GM18502 (cell line): ENCODE measurements around the gene CAMK1.

Source experiments
- ATAC-seq: cut with Tn5 transposase; IDR thresholded peaks from one replicate; pipeline ENCODE4 v1.9.1; 2021; ENCODE audit warnings: mild to moderate bottlenecking; ENCODE audit not compliant: unreplicated experiment, poor library complexity

Gene CAMK1

DNA sequence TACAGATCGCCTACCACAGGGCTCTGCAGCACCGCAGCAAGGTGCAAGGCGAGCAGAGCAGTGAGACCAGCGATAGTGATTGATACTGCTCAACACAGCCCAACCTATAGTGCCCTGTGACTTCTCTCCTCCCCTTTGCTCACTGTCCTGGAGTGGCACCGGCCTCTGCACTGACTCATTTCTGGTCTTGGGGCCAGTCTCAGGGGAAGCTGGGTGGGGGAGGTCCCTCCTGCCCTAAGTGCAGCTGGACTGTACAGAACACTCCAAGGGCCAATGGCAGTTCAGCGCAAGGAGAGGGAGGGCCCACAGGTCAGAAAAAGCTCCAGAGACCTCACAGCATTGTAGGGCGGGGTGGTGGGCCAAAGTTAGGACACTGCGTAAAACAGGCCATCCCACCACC, 22.5 kb downstream of the CAMK1 start:
- ATAC-seq: no peak

DNA sequence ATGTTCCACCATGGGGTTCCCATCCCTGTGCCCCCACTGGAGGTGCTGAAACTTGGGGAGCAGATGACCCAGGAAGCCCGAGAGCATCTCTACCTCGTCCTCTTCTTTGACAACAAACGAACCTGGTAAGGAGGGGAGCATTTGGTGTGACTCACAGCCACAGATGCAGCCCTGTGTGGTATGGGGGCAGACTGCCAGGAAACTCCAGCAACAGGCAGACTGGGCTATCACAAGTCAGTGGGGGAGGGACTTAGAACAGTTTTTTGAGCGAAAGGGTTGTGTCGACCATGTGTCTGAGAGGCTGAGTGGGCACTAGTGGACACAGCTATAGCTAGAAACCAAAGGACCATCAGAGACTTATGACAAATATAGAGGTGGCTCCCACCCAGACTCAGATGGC, 23.4 kb downstream of the CAMK1 start:
- ATAC-seq: no peak

DNA sequence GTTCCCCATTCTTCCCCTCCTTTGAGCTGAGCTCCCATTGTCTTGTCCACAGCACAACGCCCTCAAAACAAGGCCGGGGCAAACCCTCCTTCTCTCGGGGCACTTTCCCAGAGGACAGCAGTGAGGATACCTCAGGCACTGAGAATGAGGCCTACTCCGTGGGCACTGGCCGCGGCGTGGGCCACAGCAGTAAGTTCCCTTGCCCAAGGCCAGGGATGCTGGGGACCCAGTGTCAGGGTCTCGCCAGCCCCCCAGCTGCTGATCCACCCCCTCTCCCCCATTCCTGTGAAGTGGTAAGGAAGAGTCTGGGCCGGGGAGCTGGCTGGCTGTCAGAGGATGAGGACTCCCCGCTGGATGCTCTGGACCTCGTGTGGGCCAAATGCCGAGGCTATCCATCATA, 24.2 kb downstream of the CAMK1 start:
- no peak for ATAC-seq

DNA sequence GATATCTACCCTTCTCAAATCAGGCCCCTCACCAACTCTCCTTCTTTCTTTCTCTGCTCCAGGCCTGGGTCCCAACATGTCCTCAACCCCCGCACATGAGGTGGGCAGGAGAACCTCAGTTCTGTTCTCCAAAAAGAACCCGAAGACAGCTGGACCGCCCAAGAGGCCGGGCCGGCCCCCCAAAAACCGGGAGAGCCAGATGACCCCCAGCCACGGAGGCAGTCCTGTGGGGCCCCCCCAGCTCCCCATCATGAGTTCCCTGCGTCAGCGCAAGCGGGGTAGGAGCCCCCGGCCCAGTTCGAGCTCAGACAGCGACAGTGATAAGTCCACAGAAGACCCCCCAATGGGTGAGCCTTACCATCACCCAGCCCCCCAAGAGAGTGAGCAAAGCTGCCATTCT, 25.6 kb downstream of the CAMK1 start:
- ATAC-seq: no peak

DNA sequence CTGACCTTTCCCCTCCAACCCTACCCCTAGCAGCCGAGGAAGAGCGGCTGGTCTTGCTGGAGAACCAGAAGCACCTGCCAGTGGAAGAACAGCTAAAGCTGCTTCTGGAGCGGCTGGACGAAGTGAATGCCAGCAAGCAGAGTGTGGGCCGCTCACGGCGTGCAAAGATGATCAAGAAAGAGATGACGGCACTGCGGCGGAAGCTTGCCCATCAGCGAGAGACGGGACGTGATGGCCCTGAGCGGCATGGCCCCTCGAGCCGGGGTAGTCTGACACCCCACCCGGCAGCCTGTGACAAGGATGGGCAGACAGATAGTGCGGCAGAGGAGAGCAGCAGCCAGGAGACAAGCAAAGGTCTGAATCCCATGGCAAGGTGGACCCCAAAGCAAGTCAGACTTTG, 26.2 kb downstream of the CAMK1 start:
- no peak for ATAC-seq

DNA sequence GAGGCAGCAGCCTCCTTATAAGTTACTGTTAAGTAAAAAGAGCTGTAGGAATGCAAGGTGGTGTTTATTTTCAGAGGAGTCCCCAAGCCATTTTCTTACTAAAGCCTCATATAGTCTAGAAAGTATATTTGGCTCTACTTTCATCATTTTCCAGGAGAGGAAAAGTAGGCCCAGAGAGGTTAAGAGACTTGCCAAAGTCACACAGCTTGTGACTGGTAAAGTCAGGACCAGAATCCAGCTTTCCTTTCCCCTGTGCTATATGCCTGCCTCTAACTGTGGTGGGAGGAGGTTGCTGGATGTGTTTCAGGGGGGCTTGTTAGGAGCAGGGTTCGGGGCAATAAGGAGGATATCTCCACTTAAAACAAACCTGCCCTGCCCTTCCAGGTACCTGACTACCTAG, 27.2 kb downstream of the CAMK1 start:
- no peak for ATAC-seq

DNA sequence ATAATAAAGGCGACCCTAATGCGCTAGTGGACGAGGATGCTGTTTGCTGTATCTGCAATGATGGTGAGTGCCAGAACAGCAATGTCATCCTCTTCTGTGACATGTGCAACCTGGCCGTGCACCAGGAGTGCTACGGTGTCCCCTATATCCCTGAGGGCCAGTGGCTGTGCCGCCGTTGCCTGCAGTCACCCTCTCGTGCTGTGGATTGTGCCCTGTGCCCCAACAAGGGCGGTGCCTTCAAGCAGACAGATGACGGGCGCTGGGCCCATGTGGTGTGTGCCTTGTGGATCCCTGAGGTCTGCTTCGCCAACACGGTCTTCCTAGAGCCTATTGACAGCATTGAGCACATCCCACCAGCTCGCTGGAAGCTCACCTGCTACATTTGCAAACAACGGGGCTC, 30.6 kb downstream of the CAMK1 start:
- no peak for ATAC-seq

DNA sequence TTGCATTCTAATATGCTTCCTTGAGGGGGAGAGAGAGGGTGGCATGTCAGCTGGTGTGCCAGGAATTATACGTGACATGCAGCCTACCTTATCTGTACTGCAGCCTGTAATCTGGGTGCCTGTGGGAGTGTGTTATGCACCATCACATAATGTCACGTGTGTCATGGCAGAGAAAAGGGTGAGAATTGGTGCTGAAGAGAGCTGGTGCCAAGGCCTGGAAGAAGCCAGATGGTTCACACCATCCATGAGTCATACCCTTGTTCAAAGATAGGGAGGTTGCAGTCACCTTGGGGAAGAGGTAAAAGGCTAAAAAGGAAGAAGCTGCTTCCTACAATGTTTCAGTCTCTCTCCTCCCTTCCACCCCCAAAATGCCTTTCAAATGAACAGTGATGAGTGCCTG, 32.9 kb downstream of the CAMK1 start:
- ATAC-seq: no peak

DNA sequence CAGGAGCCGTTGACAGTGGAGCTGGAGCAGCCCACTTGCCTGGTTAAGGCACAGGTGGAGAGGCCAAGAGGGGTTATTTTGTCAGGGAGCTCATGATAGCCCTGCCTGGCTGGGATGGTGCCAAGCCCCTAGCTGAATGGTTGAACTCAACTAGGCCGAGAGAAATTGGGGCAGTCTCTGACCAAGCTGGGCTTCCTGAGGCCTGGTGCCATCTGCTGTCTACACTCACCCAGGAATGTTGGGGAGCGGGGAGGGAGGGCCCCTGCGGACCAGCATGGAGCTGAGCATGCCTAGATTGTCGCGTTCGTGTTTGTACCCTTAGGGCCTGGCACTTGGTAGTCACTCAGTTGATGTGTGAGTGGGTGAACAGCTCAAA, 37.0 kb downstream of the CAMK1 start:
- ATAC-seq: no peak

DNA sequence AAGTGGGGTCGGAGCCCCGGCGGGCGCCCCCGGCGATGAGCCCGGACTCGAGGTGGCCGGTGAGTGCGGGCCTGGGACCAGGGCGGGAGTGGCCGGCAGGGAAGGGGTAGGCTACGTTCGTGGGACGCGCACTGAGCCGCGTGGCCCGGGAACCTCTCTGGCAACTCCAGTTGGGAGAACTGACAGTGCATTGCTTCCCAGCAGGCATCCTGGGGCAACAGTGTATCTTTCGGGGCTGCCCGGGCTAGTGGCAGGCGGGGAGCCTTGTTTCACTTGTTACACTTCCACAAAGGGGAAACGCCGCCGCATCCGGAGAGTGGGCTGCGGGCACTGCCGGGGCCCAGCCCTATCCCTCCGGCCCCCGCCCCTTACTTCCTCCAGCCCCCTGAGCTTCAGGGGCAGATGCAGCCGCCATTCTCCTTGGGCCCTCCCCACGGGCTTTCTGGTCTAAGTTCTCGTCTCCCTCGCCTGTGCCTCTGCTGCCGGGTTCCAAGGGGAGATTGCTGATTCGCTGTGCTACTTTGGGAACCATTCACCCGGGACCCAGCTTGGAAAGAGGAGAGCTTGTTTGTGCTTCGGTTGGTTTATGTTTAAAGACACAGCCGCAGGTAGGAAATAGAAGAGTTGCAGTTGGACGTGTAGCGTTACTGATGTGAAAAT, 37.5 kb downstream of the CAMK1 start:
- ATAC-seq: peak; percentile 14

DNA sequence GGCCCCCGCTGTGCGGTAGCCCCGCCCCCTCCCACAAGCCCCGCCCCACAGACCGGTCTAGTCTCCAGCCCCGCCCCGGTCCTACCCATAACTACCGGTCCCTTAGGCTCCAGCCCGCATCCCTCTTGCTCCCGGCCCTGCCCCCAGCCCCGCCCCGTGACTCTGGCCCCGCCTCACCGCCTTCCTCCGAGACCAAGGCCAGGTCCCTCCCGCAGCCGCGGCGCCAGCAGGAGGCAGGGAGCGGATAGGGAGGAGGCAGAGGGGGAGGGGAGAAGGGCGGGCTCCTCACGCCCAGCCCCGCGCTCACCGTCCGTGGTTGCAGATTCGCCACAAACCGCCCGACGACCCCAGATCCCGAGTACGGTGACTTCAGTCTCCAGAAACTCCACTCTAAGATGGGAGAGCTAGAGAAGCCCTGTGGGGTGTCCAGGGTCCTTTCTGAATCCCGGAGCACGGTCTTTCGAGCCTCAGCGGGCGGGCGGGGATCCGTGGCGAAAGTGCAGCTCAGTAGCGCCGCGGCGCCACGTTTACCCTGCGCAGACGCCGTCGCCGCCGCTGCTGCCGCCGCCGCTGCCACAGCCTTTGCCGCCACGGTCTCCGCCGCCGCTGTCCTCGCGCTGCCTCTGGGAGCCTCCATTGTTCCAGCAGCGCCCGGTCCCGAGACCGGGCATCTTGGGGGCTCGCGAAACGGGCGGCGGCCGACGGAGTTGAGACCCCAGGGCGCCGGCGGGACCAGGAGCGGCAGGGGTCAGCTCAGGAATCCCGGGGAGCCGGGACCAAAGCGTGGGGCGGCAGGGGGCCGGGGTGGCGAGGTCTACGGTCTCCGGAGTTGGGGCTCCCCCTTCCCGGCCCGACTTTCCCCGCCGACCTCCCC, 38.3 kb downstream of the CAMK1 start, which contains the start of gene BRPF1:
BRPF1 (plus strand) TSS at position 530 of the 874 bp plus-strand sequence. CDS start 2,406 bp downstream, outside the sequence.
- ATAC-seq: peak; percentile 91

DNA sequence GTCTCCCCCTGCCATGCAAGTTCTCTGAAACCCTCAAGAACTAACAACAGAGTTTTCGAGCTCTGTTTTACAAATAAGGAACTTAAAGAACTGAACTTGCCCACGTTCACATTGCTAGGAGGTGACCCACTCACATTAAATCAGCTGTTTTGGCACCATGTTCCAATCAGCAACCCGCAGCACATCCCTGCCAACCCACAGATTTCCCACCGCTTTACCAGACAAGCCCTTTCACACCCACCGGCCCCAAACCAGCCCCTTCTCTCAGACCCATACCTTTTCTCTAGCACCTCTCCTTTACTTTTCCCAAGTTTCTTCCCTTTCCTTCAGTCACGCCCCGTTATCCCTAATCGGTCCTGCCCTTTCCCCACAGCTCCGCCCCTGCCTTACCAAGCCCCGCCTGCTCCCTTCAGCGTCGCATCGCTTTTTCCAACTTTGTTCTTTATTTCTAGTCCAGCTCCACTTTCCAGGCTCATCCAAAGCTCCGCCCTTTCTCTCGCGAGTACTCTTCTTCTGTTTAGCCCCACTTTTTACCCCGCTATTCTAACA, 39.0 kb downstream of the CAMK1 start:
- ATAC-seq: peak; percentile 47

DNA sequence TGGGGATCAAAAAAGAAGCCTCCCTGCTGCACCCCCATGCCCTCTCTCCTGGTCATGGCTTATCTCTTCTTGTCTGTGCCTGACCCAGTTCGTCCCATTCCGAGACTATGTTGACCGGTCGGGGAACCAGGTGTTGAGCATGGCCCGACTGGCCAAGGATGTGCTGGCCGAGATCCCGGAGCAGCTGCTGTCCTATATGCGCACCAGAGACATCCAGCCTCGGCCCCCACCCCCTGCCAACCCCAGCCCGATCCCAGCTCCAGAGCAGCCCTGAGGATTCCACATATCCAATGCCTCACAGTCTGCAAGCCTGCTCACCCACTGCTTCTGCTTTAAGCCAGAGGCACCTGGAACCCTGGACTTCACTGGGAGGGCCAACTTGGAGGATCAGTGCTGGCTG, 40.3 kb downstream of the CAMK1 start:
- ATAC-seq: no peak

DNA sequence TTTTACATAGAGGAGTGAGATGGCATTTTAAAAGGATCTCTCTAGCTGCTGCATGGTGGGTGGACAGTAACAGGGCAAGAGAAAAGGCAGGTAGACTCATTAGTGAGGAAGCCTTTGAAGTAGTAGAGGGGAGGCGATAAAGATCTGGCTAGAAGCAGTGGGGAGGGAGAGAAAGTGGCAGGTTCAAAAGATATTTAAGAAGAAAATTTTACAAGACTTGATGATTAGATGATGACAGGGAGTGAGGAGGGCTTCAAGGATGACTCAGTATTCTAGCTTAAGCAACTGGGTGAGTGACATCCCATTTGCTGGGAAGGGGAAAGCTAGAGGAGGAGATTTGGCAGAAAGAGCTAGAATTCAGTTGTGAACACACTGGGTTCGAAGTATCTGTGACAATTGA, 42.0 kb downstream of the CAMK1 start:
- ATAC-seq: no peak

DNA sequence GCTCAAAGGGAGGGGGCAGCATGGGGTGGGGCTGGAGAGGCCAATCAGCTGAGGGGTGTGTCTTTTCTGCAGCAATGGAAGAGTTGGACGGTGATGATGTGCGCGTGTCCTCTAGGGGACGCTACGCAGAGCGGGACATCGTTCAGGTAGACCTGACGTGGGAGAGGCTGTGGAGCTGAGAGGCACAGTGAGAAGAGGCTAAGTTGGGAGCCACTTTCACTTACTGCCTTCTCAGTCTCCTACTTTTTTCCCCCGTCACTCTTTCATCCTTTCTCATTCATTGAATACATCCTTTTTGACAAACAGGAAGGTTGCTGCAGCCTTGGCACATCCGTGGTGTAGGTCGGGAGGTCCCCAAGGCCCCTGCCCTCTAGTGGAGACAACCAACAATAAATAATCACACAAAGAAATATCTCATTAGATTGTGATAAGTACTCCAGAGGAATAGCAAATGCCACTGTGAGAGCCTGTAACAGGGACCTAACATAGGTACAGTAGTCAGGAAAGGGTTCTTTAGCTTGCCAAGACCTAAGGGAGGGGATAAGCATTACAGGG, 42.6 kb downstream of the CAMK1 start:
- ATAC-seq: no peak

DNA sequence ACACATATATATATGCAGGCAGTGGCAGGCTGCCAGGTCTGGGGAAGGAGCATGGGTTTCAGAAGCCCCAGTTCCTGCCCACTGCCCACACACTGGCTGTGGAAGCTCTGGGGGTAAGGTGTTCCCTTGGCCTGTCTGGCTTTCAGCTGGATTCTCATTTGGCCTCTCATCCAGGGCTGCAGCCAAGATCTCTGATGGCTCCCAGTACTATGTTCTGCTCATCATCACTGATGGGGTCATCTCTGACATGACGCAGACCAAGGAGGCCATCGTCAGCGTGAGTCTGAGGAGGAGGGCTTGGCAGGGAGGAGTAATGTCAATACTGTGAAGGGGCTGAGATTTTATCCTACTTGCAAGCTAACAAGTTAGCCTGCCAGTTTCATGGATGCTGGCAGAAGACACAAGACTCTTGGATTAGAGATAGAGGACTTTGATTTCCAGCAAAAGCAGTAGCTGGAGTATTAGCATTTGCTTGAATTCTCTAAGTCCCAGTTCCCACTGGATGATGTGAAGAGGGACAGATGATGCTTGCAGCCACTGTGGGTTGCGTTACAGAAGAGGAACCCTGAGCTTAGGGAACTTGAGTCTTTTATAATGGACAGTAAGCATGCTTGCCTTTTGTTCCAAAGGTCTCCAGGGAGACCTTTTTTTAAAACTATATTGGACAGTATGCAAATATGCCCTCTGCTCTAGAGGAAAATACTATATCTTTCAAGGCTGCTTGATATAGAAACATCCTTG, 43.8 kb downstream of the CAMK1 start:
- ATAC-seq: no peak

DNA sequence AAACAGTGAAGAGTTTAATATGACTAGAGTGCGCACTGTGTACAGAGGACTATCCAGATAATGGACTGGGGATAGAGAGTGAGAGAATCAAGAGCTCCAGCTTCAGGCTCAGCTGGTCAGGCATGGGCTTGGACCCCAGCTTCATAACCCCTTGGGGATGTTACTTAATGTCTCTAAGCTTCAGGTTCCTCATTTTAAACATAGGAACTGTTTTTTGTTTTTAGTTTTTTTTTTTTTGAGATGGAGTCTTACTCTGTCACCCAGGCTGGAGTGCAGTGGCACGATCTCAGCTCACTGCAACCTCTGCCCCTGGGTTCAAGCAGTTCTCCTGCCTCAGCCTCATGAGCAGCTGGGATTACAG, 48.1 kb downstream of the CAMK1 start:
- no peak for ATAC-seq

DNA sequence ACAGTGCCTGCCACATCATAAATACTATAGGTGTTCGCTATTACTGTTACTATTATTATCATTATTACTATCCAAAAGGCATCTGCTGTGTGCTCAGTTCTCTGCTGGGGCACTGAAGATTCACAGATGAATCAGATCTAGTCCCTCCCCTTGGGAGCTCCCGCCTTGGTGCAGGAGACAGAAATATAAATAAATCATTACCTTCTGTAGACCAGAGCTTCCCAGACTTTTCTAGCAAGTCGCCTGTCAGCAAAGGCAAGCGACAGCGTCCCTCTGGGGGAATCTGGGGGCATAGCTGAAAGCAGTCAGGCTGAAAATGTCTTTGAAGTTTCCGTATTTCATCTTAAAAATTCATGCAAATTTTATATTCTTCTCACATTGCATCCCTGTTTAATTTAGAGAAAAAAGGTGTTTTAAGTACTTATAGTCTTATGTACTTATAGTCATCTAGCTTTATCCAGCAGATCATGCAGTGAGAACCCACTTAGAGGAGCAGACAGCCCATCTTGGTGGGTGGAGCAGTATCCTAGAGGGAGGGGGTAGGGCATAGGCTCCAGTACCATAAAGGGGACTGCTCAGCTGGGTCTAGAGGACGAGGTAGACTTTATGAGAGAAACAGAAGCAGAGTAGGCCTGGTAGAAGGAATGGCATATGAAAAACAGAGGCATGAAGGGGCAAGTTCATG, 48.6 kb downstream of the CAMK1 start:
- ATAC-seq: no peak

DNA sequence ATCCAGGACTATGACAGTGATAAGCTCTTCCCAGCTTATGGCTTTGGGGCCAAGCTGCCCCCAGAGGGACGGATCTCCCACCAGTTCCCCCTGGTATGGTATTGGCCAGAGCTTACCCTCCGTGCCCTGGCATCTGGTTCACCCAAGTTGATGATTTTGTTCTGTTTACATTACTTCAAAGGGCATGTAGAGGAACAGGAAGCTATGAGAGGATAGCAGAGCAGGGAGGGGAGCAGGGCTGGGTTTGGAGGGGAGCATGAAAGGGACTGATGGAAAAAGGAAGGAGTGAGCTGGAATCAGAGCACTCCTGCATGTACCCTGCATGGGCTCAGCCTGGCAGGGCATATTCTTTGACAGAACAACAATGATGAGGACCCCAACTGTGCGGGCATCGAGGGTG, 51.6 kb downstream of the CAMK1 start:
- ATAC-seq: no peak

DNA sequence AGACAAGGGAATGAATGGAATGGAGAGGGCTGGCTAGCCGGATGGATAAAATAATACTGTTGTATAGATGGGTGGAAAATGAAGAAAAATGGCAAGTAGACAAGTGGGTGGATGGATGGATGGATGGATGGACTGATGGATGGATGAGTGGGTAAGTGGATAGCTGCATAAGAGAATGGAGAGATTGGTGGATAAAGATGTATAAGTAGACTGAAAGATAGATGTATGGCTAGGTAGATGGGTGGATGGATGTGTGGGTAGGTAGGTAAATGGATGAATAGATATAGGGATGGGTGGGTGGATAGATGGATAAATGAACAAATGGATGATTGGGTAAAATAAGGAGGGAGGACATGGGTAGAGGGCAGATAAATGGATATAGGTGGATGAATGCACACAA, 52.2 kb downstream of the CAMK1 start:
- no peak for ATAC-seq
